Measurements from ENCODE around the gene GUCY2C.

GRCh38 chr12:14731821-14732220, 35.4 kb upstream of the GUCY2C start:
- TF ChIP-seq CBFB (IDR thresholded peaks at IDR 0.05; ENCODE audit: low read depth), result no peak
- no peak for TF ChIP-seq RELA (IDR thresholded peaks at IDR 0.05; ENCODE audit: borderline replicate concordance, partially characterized antibody)
- TF ChIP-seq CREB1 (IDR thresholded peaks at IDR 0.05; ENCODE audit: low read depth), result no peak
- TF ChIP-seq, protein P1, sequence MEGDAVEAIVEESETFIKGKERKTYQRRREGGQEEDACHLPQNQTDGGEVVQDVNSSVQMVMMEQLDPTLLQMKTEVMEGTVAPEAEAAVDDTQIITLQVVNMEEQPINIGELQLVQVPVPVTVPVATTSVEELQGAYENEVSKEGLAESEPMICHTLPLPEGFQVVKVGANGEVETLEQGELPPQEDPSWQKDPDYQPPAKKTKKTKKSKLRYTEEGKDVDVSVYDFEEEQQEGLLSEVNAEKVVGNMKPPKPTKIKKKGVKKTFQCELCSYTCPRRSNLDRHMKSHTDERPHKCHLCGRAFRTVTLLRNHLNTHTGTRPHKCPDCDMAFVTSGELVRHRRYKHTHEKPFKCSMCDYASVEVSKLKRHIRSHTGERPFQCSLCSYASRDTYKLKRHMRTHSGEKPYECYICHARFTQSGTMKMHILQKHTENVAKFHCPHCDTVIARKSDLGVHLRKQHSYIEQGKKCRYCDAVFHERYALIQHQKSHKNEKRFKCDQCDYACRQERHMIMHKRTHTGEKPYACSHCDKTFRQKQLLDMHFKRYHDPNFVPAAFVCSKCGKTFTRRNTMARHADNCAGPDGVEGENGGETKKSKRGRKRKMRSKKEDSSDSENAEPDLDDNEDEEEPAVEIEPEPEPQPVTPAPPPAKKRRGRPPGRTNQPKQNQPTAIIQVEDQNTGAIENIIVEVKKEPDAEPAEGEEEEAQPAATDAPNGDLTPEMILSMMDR (IDR thresholded peaks at IDR 0.05 in 2 of 3, conservative IDR thresholded peaks at IDR 0.05 in 1 of 3; ENCODE audit: control insufficient read depth in 2 of 3, extremely low read depth in 1 of 3, insufficient read depth in 1 of 3, low read depth in 3 of 3, low read length in 3 of 3), result no peak
- TF ChIP-seq RAD21 (IDR thresholded peaks at IDR 0.05; ENCODE audit: insufficient read depth, low read depth, low read length), result no peak
- no peak for TF ChIP-seq IKZF1 (conservative IDR thresholded peaks at IDR 0.05)
- TF ChIP-seq TCF12 (IDR thresholded peaks at IDR 0.05; ENCODE audit: low read depth, low read length), result no peak
- no peak for TF ChIP-seq SRF (IDR thresholded peaks at IDR 0.05; ENCODE audit: low read depth in 2 of 2, low read length in 2 of 2)
- no peak for TF ChIP-seq SUZ12 (IDR thresholded peaks at IDR 0.05; ENCODE audit: unreplicated experiment)

Measured in GM12878 (cell line).